Endothelial cell of umbilical vein (primary cell): ENCODE measurements around the gene MAP4K2. TPM values are rescaled to one million over a fixed set of nuclear protein-coding genes. Genes with fewer than 3 reads are reported as not detected.

Source experiments
- BruUV-seq: library from RNA; stranded (reverse); fragments of 400-500 nt; replicated peaks from 2 replicates; lab custom pipeline; 2021; lab: Mats Ljungman, UMichigan
- CTCF ChIA-PET: fragments of 300-600, 350-600 bp; sonication (Branson Sonifier 250); formaldehyde crosslinking; loops from one replicate; lab custom pipeline; 2021; ENCODE audit warnings: antibody characterized with exemption, inconsistent platforms; lab: Charles Lee
- POLR2A ChIA-PET: fragments of 300-600, 350-600 bp; sonication (Branson Sonifier 250); formaldehyde crosslinking; loops from one replicate; lab custom pipeline; 2021; ENCODE audit warnings: antibody characterized with exemption, inconsistent platforms; lab: Charles Lee
- DNase-seq: peaks from one replicate; pipeline ENCODE4 v3.0.0-alpha.2; 2011; ENCODE audit warnings: low read depth, low spot score
- FAIRE-seq: peaks from 2 replicates; lab custom pipeline; 2011; peaks lifted over from hg19 to GRCh38; lab: Jason Lieb, UNC
- H2AFZ ChIP-seq: 2 replicates; pipeline ENCODE4 v1.6.0; 2012; ENCODE audit warnings: low read depth, low read length, control low read depth, inconsistent platforms
- H3K27ac ChIP-seq: 2 replicates; pipeline ENCODE4 v1.5.1; 2011; ENCODE audit warnings: low read depth, mild to moderate bottlenecking, control low read depth, low read length, moderate library complexity; ENCODE audit not compliant: insufficient read depth
- H3K27me3 ChIP-seq, 2 experiments: 2 replicates each; pipeline versions ENCODE4 v1.6.0 to v1.6.1; 2011; ENCODE audit warnings: low read length in 2 of 2, mixed read lengths in 1 of 2; ENCODE audit not compliant: control insufficient read depth in 2 of 2, insufficient read depth in 2 of 2
- H3K36me3 ChIP-seq, 2 experiments: 2 replicates in 1 of 2; 3 replicates in 1 of 2; pipeline ENCODE4 v1.5.1; 2011; ENCODE audit warnings: low read length in 2 of 2, mild to moderate bottlenecking in 1 of 2, moderate library complexity in 1 of 2; ENCODE audit not compliant: control insufficient read depth in 2 of 2, insufficient read depth in 2 of 2; ENCODE audit errors: extremely low read depth in 1 of 2
- H3K4me1 ChIP-seq: 3 replicates; pipeline ENCODE4 v1.5.1; 2011; ENCODE audit warnings: mild to moderate bottlenecking, low read length; ENCODE audit not compliant: control insufficient read depth, insufficient read depth; ENCODE audit errors: extremely low read depth
- H3K4me2 ChIP-seq: 2 replicates; pipeline ENCODE4 v1.6.1; 2011; ENCODE audit warnings: low read length, control low read depth, mixed read lengths; ENCODE audit not compliant: insufficient read depth
- H3K4me3 ChIP-seq, 3 experiments: fragments of 200-600 bp in 1 of 3; sonication (generic), shearing (Covaris generic) in 1 of 3; replicated peaks in 1 of 3; 2 replicates each; pipeline ENCODE4 v1.5.1; 2011 to 2016; ENCODE audit warnings: control low read depth in 3 of 3, low read length in 3 of 3, mild to moderate bottlenecking in 2 of 3, inconsistent platforms in 1 of 3, low read depth in 1 of 3, moderate library complexity in 1 of 3; ENCODE audit not compliant: insufficient read depth in 1 of 3
- H3K79me2 ChIP-seq: 2 replicates; pipeline ENCODE4 v1.6.0; 2012; ENCODE audit warnings: low read length, inconsistent platforms; ENCODE audit not compliant: control insufficient read depth, insufficient read depth
- H3K9ac ChIP-seq: replicated peaks from 2 replicates; pipeline ENCODE3; 2011; ENCODE audit warnings: low read length, control low read depth; ENCODE audit not compliant: insufficient read depth; ENCODE audit errors: extremely low read depth
- H3K9me1 ChIP-seq: replicated peaks from 3 replicates; pipeline ENCODE4 v1.6.0; 2011; ENCODE audit warnings: mild to moderate bottlenecking, low read length; ENCODE audit not compliant: control insufficient read depth, insufficient read depth; ENCODE audit errors: extremely low read depth
- H3K9me3 ChIP-seq: replicated peaks from 2 replicates; pipeline ENCODE4 v1.5.1; 2012; ENCODE audit warnings: low read length, inconsistent platforms; ENCODE audit not compliant: control insufficient read depth, insufficient read depth
- H4K20me1 ChIP-seq: replicated peaks from 2 replicates; pipeline ENCODE3; 2011; ENCODE audit warnings: mild to moderate bottlenecking, low read length; ENCODE audit not compliant: control insufficient read depth, insufficient read depth; ENCODE audit errors: extremely low read depth
- EZH2 ChIP-seq: IDR thresholded peaks from 2 replicates; pipeline ENCODE4 v1.6.1; 2012; ENCODE audit warnings: borderline replicate concordance, low read depth, mild to moderate bottlenecking, moderate library complexity, low read length, inconsistent platforms; ENCODE audit not compliant: severe bottlenecking
- FOS ChIP-seq: IDR thresholded peaks from 2 replicates; pipeline ENCODE4 v1.6.1; 2011; ENCODE audit warnings: mild to moderate bottlenecking, low read length, moderate library complexity, borderline replicate concordance; ENCODE audit not compliant: insufficient read depth
- GATA2 ChIP-seq: IDR thresholded peaks from 2 replicates; pipeline ENCODE4 v1.7.0; 2011; ENCODE audit warnings: low read depth, mild to moderate bottlenecking, moderate library complexity, mixed read lengths, low read length; ENCODE audit not compliant: insufficient read length, insufficient read depth
- JUN ChIP-seq: IDR thresholded peaks from 2 replicates; pipeline ENCODE4 v1.6.1; 2011; ENCODE audit warnings: borderline replicate concordance, low read depth; ENCODE audit not compliant: insufficient read length, insufficient read depth
- MYC ChIP-seq: IDR thresholded peaks from one replicate; pipeline ENCODE4 v1.6.1; 2011; ENCODE audit warnings: mild to moderate bottlenecking, low read depth, low read length
- POLR2A ChIP-seq: IDR thresholded peaks from 2 replicates; pipeline ENCODE4 v1.6.1; 2012; ENCODE audit warnings: low read depth, mild to moderate bottlenecking, control low read depth, low read length
- POLR2AphosphoS5 ChIP-seq: IDR thresholded peaks from 2 replicates; pipeline ENCODE4 v1.6.1; 2012; ENCODE audit warnings: low read depth, mild to moderate bottlenecking, control low read depth, low read length, moderate library complexity; ENCODE audit not compliant: insufficient read depth
- dilution Hi-C: fragments of 300-500 bp; cut with MboI; formaldehyde crosslinking; loops from one replicate; pipeline ENCODE4 v1.15.0; 2019; ENCODE audit warnings: low sequenced_read_pairs; ENCODE audit not compliant: extremely low pct_ligation_motif_present
- intact Hi-C: fragments of 100-400 bp; cut with micrococcal nuclease; formaldehyde crosslinking; loops from one replicate; pipeline ENCODE4 v1.10.0; 2022
- polyA plus RNA-seq, 4 experiments: library from polyadenylated mRNA; depleted of rRNA in 3 of 4; stranded (reverse) in 3 of 4; unstranded in 1 of 4; fragments of >200 nt; gene quantifications; 2 replicates each; pipeline versions ENCODE4 v1.2.1 to v1.2.3, GENCODE V29; 2011 to 2012; ENCODE audit warnings: missing spikeins in 1 of 4
- total RNA-seq: library from RNA; stranded (reverse); gene quantifications from 2 replicates; pipeline ENCODE4 v1.2.3, GENCODE V29; 2021
- TF ChIP-seq, protein P1 (sequence below), 2 donors: IDR thresholded peaks; 1 replicate in 1 of 2; 2 replicates in 1 of 2; pipeline ENCODE4 v1.5.1; 2011; ENCODE audit warnings: low read length in 2 of 2, mild to moderate bottlenecking in 2 of 2, moderate library complexity in 2 of 2, control low read depth in 1 of 2, inconsistent platforms in 1 of 2, low read depth in 1 of 2; ENCODE audit not compliant: insufficient read depth in 1 of 2; ENCODE audit errors: extremely low read depth in 1 of 2
- TF ChIP-seq, protein P2 (sequence below): IDR thresholded peaks from 2 replicates; pipeline ENCODE4 v1.6.1; 2011; ENCODE audit not compliant: insufficient read depth, insufficient read length

MAP4K2 gene
- total and polyA plus RNA-seq, 2 donors (not counting 3 experiments of a cell fraction or from before 2014, with no cell fraction given): 43.3 to 44.0 TPM

DNA sequence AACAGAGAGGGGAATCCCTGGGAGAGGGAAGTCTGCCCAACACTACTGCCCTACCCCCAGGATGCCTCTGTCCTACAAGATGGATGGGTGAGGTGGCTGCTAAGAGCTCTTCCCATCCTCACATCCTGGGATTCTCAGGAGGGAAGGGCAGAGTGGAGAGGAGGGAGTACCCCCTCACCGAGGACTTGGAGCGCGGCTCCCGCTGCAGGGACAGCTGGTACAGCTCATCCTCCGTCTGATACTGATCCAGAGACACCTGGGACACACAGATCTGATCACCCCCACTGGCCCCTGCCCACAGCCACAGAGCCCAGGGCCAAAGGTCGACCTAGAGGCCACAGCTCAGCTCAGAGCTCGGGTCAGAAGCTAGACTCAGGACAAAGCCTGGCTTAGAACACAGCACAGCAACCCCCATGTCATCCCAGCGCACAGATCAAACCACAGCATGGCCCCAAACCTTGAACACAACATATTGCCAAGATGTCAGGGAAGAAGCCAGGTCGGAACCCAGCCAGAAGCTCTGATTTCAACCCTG lies 67.2 kb downstream of the MAP4K2 start:
- intact Hi-C loops: no loop called here
- no TSS peak for BruUV-seq
- no peaks in the 10 kb centered on the region for H3K9me1 ChIP-seq
- H3K27me3 ChIP-seq: peaks cover 0 to 5% of the 10 kb centered on the region in 2 experiments
- no peak overlapping the region for H3K4me3 ChIP-seq
- TF ChIP-seq POLR2AphosphoS5 (no peak), JUN (no peak), EZH2 (no peak), GATA2 (no peak), FOS (no peak), MYC (no peak), POLR2A (no peak)
- TF ChIP-seq, protein P1, sequence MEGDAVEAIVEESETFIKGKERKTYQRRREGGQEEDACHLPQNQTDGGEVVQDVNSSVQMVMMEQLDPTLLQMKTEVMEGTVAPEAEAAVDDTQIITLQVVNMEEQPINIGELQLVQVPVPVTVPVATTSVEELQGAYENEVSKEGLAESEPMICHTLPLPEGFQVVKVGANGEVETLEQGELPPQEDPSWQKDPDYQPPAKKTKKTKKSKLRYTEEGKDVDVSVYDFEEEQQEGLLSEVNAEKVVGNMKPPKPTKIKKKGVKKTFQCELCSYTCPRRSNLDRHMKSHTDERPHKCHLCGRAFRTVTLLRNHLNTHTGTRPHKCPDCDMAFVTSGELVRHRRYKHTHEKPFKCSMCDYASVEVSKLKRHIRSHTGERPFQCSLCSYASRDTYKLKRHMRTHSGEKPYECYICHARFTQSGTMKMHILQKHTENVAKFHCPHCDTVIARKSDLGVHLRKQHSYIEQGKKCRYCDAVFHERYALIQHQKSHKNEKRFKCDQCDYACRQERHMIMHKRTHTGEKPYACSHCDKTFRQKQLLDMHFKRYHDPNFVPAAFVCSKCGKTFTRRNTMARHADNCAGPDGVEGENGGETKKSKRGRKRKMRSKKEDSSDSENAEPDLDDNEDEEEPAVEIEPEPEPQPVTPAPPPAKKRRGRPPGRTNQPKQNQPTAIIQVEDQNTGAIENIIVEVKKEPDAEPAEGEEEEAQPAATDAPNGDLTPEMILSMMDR (IDR thresholded peaks at IDR 0.05; ENCODE audit: extremely low read depth in 1 of 2, insufficient read depth in 1 of 2, low read depth in 1 of 2, low read length in 2 of 2): no peak
- TF ChIP-seq, protein P2, sequence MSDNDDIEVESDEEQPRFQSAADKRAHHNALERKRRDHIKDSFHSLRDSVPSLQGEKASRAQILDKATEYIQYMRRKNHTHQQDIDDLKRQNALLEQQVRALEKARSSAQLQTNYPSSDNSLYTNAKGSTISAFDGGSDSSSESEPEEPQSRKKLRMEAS: no peak
- CTCF ChIA-PET: interaction anchor here (1.7 kb wide), 1 partner anchor 47 kb away, joined by 6 read pairs; no protein-coding TSS in a partner anchor
- DNase-seq: no peak
- POLR2A ChIA-PET: no interaction called here
- no peak overlapping the region for H3K27ac ChIP-seq
- no peaks in the 10 kb centered on the region for H3K36me3 ChIP-seq
- H4K20me1 ChIP-seq: no peaks in the 10 kb centered on the region
- H2AFZ ChIP-seq: no peak overlapping the region
- H3K4me2 ChIP-seq: no peak overlapping the region
- dilution Hi-C loops: no loop called here
- H3K9me3 ChIP-seq: no peaks in the 10 kb centered on the region
- no peak overlapping the region for H3K9ac ChIP-seq
- no peaks in the 10 kb centered on the region for H3K4me1 ChIP-seq
- FAIRE-seq: no peak
- no peaks in the 10 kb centered on the region for H3K79me2 ChIP-seq

Other genes with a start within 250 kb of the MAP4K2 start
- not detected in 2 replicates for gene SLC22A11, start 247.3 kb downstream of the MAP4K2 start, total RNA-seq
- not detected in 2 replicates for gene SLC22A11, start 247.3 kb downstream of the MAP4K2 start, polyA plus RNA-seq
- not detected in 2 replicates for gene SLC22A12, start 212.0 kb downstream of the MAP4K2 start, total RNA-seq
- gene SLC22A12, start 212.0 kb downstream of the MAP4K2 start, polyA plus RNA-seq: not detected in 2 replicates
- not detected in 2 replicates for gene NRXN2, start 80.0 kb downstream of the MAP4K2 start, total RNA-seq
- gene NRXN2, start 80.0 kb downstream of the MAP4K2 start, polyA plus RNA-seq: not detected in 2 replicates
- gene RASGRP2, start 59.1 kb downstream of the MAP4K2 start, total RNA-seq: 1.1 and 2.3 TPM in 2 replicates
- 1.2 and 2.1 TPM in 2 replicates for gene RASGRP2, start 59.1 kb downstream of the MAP4K2 start, polyA plus RNA-seq
- gene PYGM, start 43.2 kb downstream of the MAP4K2 start, total RNA-seq: 0.39 and 0.62 TPM in 2 replicates
- gene PYGM, start 43.2 kb downstream of the MAP4K2 start, polyA plus RNA-seq: 0.10 and 0.11 TPM in 2 replicates
- gene SF1, start 24.7 kb downstream of the MAP4K2 start, total RNA-seq: 322 and 342 TPM in 2 replicates
- gene SF1, start 24.7 kb downstream of the MAP4K2 start, polyA plus RNA-seq: 94.0 and 95.0 TPM in 2 replicates
- 41.1 and 41.6 TPM in 2 replicates for gene MEN1, start 7.3 kb upstream of the MAP4K2 start, total RNA-seq
- gene MEN1, start 7.3 kb upstream of the MAP4K2 start, polyA plus RNA-seq: 43.1 and 48.8 TPM in 2 replicates
- 0.42 and 0.62 TPM in 2 replicates for gene CDC42BPG, start 41.4 kb upstream of the MAP4K2 start, total RNA-seq
- gene CDC42BPG, start 41.4 kb upstream of the MAP4K2 start, polyA plus RNA-seq: 0.13 and 0.19 TPM in 2 replicates
- 98.0 and 109 TPM in 2 replicates for gene EHD1, start 75.4 kb upstream of the MAP4K2 start, total RNA-seq
- 136 and 140 TPM in 2 replicates for gene EHD1, start 75.4 kb upstream of the MAP4K2 start, polyA plus RNA-seq
- 24.3 and 27.4 TPM in 2 replicates for gene ATG2A, start 114.0 kb upstream of the MAP4K2 start, total RNA-seq
- 13.4 and 17.6 TPM in 2 replicates for gene ATG2A, start 114.0 kb upstream of the MAP4K2 start, polyA plus RNA-seq
- 17.8 and 21.5 TPM in 2 replicates for gene PPP2R5B, start 121.5 kb upstream of the MAP4K2 start, total RNA-seq
- 17.6 and 20.9 TPM in 2 replicates for gene PPP2R5B, start 121.5 kb upstream of the MAP4K2 start, polyA plus RNA-seq
- gene GPHA2, start 132.7 kb upstream of the MAP4K2 start, total RNA-seq: not detected in 2 replicates
- gene GPHA2, start 132.7 kb upstream of the MAP4K2 start, polyA plus RNA-seq: not detected in 2 replicates
- gene MAJIN, start 168.9 kb upstream of the MAP4K2 start, total RNA-seq: not detected in 2 replicates
- gene MAJIN, start 168.9 kb upstream of the MAP4K2 start, polyA plus RNA-seq: 0.07 TPM in 1 of 2 replicates, not detected in the other
- gene BATF2, start 193.8 kb upstream of the MAP4K2 start, total RNA-seq: 0.75 and 0.81 TPM in 2 replicates
- gene BATF2, start 193.8 kb upstream of the MAP4K2 start, polyA plus RNA-seq: 0.75 and 1.5 TPM in 2 replicates
- 108 and 109 TPM in 2 replicates for gene ARL2, start 210.9 kb upstream of the MAP4K2 start, total RNA-seq
- gene ARL2, start 210.9 kb upstream of the MAP4K2 start, polyA plus RNA-seq: 259 and 312 TPM in 2 replicates
- 21.0 and 21.8 TPM in 2 replicates for gene SNX15, start 224.2 kb upstream of the MAP4K2 start, total RNA-seq
- 15.2 and 15.5 TPM in 2 replicates for gene SNX15, start 224.2 kb upstream of the MAP4K2 start, polyA plus RNA-seq
- 16.6 and 18.0 TPM in 2 replicates for gene SAC3D1, start 238.0 kb upstream of the MAP4K2 start, total RNA-seq
- 17.0 and 22.2 TPM in 2 replicates for gene SAC3D1, start 238.0 kb upstream of the MAP4K2 start, polyA plus RNA-seq